OCI-LY1 (cell line): ENCODE data around the gene DIDO1.
A peak's percentile ranks its signal among the peaks of the same experiment; 100 is the strongest.

ENCODE experiments used
- H2AFZ ChIP-seq: fragments of 200-600 bp; sonication (generic), shearing (Covaris generic); 2 replicates; pipeline ENCODE4 v1.6.0; 2014; ENCODE audit warnings: antibody characterized with exemption, mild to moderate bottlenecking, low read length
- H3F3A ChIP-seq: fragments of 200-600 bp; sonication (generic), shearing (Covaris generic); 2 replicates; pipeline ENCODE4 v1.6.0; 2014; ENCODE audit warnings: mild to moderate bottlenecking, antibody characterized with exemption, low read length, moderate library complexity; ENCODE audit not compliant: insufficient read depth
- H3K27ac ChIP-seq: fragments of 200-600 bp; sonication (generic); 2 replicates; pipeline ENCODE4 v1.5.1; 2014; ENCODE audit warnings: low read length, mixed run types, mild to moderate bottlenecking, low read depth; ENCODE audit not compliant: poor library complexity, severe bottlenecking
- H3K27me3 ChIP-seq: fragments of 200-600 bp; sonication (generic); 2 replicates; pipeline ENCODE4 v1.6.0; 2014; ENCODE audit warnings: antibody characterized with exemption, mild to moderate bottlenecking, low read length, moderate library complexity; ENCODE audit not compliant: insufficient read depth
- H3K36me3 ChIP-seq: fragments of 200-600 bp; sonication (generic); 2 replicates; pipeline ENCODE4 v1.6.1; 2014; ENCODE audit warnings: mild to moderate bottlenecking, antibody characterized with exemption, low read length, moderate library complexity, mixed read lengths; ENCODE audit not compliant: insufficient read depth
- H3K4me1 ChIP-seq: fragments of 200-600 bp; sonication (generic); 2 replicates; pipeline ENCODE4 v1.5.1; 2014; ENCODE audit warnings: mild to moderate bottlenecking, low read length, moderate library complexity; ENCODE audit not compliant: insufficient read depth, severe bottlenecking
- H3K4me2 ChIP-seq: fragments of 200-600 bp; sonication (generic), shearing (Covaris generic); 2 replicates; pipeline ENCODE4 v1.6.1; 2014; ENCODE audit warnings: low read length
- H3K4me3 ChIP-seq: fragments of 200-600 bp; sonication (generic); 2 replicates; pipeline ENCODE4 v1.5.1; 2014; ENCODE audit warnings: low read length, low read depth, mild to moderate bottlenecking, mixed read lengths; ENCODE audit not compliant: poor library complexity, severe bottlenecking
- H3K79me2 ChIP-seq: fragments of 200-600 bp; shearing (Covaris generic); 2 replicates; pipeline ENCODE4 v1.6.1; 2016; ENCODE audit warnings: mixed run types, low read length, mixed read lengths; ENCODE audit not compliant: insufficient read depth
- H3K9ac ChIP-seq: fragments of 200-600 bp; sonication (generic), shearing (Covaris generic); 2 replicates; pipeline ENCODE4 v1.6.1; 2014; ENCODE audit warnings: mild to moderate bottlenecking, low read length, mixed read lengths
- H3K9me2 ChIP-seq: fragments of 200-600 bp; sonication (generic), shearing (Covaris generic); 2 replicates; pipeline ENCODE4 v1.6.1; 2014; ENCODE audit warnings: low read depth, mild to moderate bottlenecking, low read length, mixed read lengths
- H3K9me3 ChIP-seq: fragments of 200-600 bp; shearing (Covaris generic); 2 replicates; pipeline ENCODE4 v1.6.1; 2014; ENCODE audit warnings: low read length, mixed read lengths
- H4K20me1 ChIP-seq: fragments of 200-600 bp; sonication (generic), shearing (Covaris generic); 2 replicates; pipeline ENCODE4 v1.6.0; 2016; ENCODE audit warnings: mild to moderate bottlenecking, low read length; ENCODE audit not compliant: insufficient read depth
- CTCF ChIP-seq: fragments of 200-600 bp; sonication (generic), shearing (Covaris generic); IDR thresholded peaks from 2 replicates; pipeline ENCODE4 v1.5.1; 2017; ENCODE audit warnings: mild to moderate bottlenecking, antibody characterized with exemption, low read length, moderate library complexity, mixed read lengths
- EZH2 ChIP-seq: fragments of 200-600 bp; sonication (generic), shearing (Covaris generic); IDR thresholded peaks from 2 replicates; pipeline ENCODE4 v1.8.0; 2017; ENCODE audit warnings: borderline replicate concordance, mixed run types, mild to moderate bottlenecking, antibody characterized with exemption, low read length, moderate library complexity, mixed read lengths

Gene DIDO1

GRCh38 chr20:62834967-62835730 is 91.2 kb downstream of the DIDO1 start:
- H2AFZ ChIP-seq: no peak overlapping the region
- peaks cover 56% of the 10 kb centered on the region for H3K4me1 ChIP-seq
- no peak overlapping the region for H3K4me2 ChIP-seq
- no peaks in the 10 kb centered on the region for H3K9me2 ChIP-seq
- H3K4me3 ChIP-seq: no peak overlapping the region
- no peak overlapping the region for H3K27ac ChIP-seq
- H3K9ac ChIP-seq: no peak overlapping the region
- H3K79me2 ChIP-seq: no peaks in the 10 kb centered on the region
- H3F3A ChIP-seq: no peaks in the 10 kb centered on the region
- no peaks in the 10 kb centered on the region for H3K9me3 ChIP-seq
- TF ChIP-seq CTCF (no peak), EZH2 (no peak)
- H4K20me1 ChIP-seq: no peaks in the 10 kb centered on the region
- H3K36me3 ChIP-seq: 0 out of 2 replicates have a peak, but pooled peaks cover 3% of the 10 kb centered on the region
- no peaks in the 10 kb centered on the region for H3K27me3 ChIP-seq

- Histone ChIP-seq H3K4me1 (peaks cover 38% of the 10 kb centered on the region), H2AFZ (no peak overlapping the region), H3K36me3 (0 out of 2 replicates have a peak, but pooled peaks cover 3% of the 10 kb centered on the region), H3K4me3 (peak overlapping the region; percentile 56), H3K9me2 (no peaks in the 10 kb centered on the region), H3K27me3 (peaks cover 10% of the 10 kb centered on the region; the same call in 1 of the 2 replicates), H3F3A (no peaks in the 10 kb centered on the region), H3K27ac (peak overlapping the region; percentile 87), H3K9me3 (no peaks in the 10 kb centered on the region), H3K9ac (peak overlapping the region; percentile 50), H4K20me1 (no peaks in the 10 kb centered on the region), H3K4me2 (peak overlapping the region; percentile 66), H3K79me2 (no peaks in the 10 kb centered on the region)
- TF ChIP-seq CTCF (no peak), EZH2 (no peak)
Observed at GRCh38 chr20:62832951-62833391, 93.3 kb downstream of the DIDO1 start.

GRCh38 chr20:62832212-62832922 is 93.9 kb downstream of the DIDO1 start:
- H3K4me3 ChIP-seq: peak overlapping the region; percentile 56
- no peaks in the 10 kb centered on the region for H3K9me3 ChIP-seq
- H3K4me1 ChIP-seq: peaks cover 32% of the 10 kb centered on the region
- no peaks in the 10 kb centered on the region for H3K9me2 ChIP-seq
- H3K27ac ChIP-seq: peak overlapping the region; percentile 87
- H4K20me1 ChIP-seq: no peaks in the 10 kb centered on the region
- H3K36me3 ChIP-seq: 0 out of 2 replicates have a peak, but pooled peaks cover 3% of the 10 kb centered on the region
- TF ChIP-seq CTCF: no peak
- TF ChIP-seq EZH2: no peak
- peak overlapping the region; percentile 66 for H3K4me2 ChIP-seq
- H3F3A ChIP-seq: no peaks in the 10 kb centered on the region
- H3K9ac ChIP-seq: peak overlapping the region; percentile 50
- no peak overlapping the region for H2AFZ ChIP-seq
- H3K79me2 ChIP-seq: no peaks in the 10 kb centered on the region
- H3K27me3 ChIP-seq: peaks cover 10% of the 10 kb centered on the region; the same call in 1 of the 2 replicates
